Hippocampal formation (tissue), 2 donors: ENCODE measurements around the gene HIVEP3.

Source experiments
- DNase-seq, 2 donors: peaks; one replicate each; lab custom pipeline; 2025; lab: John Stamatoyannopoulos, UW

The HIVEP3 gene

DNA sequence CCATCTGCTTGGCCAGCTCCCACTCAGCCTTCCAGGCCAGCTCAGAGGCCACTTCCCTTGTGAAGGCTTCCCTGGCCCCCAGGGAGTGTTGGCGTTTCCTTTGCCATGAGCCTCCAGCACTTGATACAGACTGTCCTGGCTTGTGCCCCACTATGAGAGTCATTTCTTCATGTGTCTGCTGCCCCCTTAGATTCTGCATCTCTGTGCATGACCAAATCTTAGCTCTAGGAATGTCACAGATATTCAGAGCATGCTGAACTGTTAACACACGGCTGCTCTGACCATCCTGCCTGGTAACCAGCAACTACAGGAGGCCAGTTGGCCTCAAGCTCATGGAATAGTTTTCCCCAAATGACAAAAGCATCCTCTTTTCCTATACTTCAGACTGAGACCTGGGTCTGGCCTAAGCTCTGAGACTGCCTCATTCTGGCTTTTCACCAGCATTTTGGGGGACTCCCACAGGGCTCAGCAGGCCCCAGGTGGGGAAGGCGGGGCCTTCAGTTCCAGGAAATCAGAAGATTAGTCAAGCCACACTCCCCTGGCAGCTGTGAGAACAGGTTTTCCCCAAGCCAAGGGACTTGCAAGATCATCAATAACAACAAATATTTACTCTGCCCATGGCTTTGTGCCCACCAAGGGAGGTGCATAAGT, 251.6 kb downstream of the HIVEP3 start:
- no peak for DNase-seq

GRCh38 chr1:41665962-41666917, 252.5 kb downstream of the HIVEP3 start:
- no peak for DNase-seq

- DNase-seq, result no peak
Measured at GRCh38 chr1:41664861-41665640, 253.7 kb downstream of the HIVEP3 start.

GRCh38 chr1:41663671-41664400, 254.9 kb downstream of the HIVEP3 start:
- no peak for DNase-seq

DNA sequence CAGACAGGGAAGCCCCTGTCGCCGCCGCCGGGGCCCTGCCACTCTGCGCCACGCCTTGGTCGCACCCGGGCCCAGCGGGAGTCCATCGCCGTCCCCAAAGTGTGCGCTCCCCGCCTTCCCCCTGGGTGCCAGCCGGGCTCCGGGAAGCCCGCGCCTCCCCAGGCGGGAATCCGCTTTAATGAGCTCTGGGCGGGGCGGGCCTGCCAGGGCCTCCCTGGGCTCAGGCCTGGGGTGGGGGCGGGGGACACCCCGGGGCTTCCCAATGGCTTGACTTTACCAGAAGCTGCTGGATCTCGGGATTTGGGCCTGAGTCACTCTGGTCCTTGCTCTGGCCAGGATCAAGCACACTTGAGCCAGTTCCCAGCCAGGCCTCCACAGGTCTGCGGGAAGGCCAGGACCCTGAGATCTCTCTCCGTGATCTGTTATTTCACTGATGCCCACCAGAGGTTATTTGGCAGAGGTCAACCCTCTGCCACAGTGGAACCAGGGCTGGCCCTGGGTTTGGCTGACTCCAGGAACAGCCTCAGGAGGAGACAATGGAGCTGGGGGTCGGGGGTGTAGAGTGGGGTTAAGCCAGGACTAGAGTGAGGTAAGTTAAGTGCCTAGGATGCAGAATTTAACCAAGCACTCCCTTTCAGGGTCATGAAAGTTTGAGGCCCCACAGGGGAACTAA, 255.8 kb downstream of the HIVEP3 start:
- peak in 1 of 2 donors; percentile 29 for DNase-seq

DNA sequence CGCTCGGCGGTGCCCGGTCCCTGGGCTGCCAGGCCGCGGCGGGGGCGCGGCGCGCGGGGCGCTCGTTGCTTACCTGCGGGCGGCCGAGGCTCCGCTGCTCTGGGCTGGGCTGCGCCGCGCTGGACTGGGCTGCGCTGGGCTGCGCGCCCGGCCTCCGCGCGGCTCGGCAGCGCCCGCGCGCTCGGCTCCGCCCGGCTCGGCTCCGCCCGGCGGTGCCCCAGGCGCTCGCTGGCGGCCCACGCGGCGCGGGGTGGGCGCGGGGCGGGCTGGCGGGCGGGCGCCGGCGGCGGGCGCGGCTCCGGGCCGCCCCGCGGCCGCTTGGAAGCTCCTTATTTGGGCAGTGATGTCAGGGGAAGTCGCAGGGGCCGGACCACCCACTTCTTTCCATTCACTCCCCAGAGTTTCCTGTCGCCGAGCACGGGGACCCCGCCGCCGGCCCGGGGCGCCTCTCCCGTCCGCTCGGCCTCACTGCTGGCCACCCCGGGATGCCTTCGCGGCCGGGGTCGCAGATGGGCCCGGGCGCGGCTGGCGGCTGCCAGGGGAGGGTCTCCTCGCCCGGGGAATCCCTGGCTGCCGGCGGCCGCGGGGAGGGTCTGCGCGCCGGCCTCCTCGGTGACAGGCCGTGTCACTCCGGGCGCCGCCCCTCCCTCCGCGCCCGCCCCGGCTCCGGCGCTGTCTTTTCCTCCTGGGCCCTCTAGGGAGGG, 256.5 kb downstream of the HIVEP3 start:
- DNase-seq, result peak; percentile 42 to 44

DNA sequence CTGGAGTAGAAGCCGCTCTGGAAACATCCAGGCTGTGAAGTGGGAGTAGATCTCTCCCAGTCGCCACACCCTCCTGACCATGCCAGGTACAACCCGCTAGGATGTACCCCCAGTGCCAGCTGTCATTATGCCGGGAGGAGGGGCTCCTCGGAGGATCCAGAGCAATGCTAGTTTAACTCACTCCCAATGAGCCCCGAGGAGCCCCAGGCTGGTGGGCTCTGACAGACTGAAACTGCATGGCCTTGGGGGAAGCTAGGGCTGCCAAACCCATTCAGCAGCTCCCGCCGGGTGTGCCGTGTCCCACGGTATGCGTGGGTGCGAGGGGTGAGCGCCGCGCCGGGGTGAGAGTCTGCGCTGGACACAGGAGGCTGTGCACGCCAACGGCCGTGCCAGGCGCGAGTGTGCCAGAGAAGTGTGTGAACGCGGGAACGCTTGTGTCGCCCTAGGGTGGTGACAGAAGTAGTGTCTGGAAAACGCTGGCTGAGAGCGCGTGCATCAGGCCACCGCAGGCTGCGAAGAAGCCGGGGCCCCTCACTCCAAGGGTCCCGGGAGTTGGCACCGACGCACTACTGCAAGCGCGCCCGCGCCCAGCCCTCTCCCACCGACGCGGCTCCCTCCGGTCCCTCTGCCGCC, 257.2 kb downstream of the HIVEP3 start:
- DNase-seq, result no peak

- no peak for DNase-seq
Measured at GRCh38 chr1:41660570-41661427, 257.9 kb downstream of the HIVEP3 start.

- no peak for DNase-seq
Measured at GRCh38 chr1:41659903-41660302, 258.8 kb downstream of the HIVEP3 start.

DNA sequence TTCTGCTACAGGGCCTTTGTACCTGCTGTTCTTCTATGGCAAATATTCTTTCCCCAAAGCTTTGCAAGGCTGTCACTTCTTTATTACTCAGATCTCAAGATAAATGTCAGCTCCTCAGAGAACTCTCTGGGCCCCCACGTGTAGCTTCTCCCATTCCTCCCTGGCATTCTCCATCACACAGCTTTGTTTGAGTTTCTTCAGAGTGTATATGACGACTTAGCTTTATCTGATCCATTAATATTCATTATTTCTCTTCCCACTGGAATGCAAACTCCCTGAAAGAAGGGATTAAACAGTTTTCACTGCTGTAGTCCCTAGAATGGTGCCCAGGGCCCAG, 259.6 kb downstream of the HIVEP3 start:
- no peak for DNase-seq

GRCh38 chr1:41658431-41659158, 260.1 kb downstream of the HIVEP3 start:
- DNase-seq, result no peak

- DNase-seq, result no peak
Measured at GRCh38 chr1:41657679-41658295, 260.9 kb downstream of the HIVEP3 start.

GRCh38 chr1:41656825-41657500, 261.8 kb downstream of the HIVEP3 start:
- DNase-seq, result no peak

DNA sequence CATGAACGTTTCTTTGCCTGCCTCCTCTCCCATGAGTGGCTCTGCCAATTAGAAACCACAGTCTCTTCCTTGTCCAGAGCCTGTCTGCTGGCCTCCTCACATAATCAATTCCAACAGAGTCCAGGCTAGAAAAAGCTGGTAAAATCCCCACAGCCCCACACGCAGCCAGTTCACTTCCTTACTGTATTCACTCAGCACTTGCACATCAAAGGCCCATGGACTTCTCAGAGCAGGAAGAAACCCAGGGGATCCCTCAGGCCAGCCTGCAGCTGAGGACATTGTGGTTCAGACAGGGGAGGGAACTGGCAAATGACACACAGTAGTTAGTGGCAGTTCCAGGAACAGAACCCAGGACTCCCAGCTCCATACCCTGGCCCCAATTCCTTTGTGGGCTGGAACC, 262.7 kb downstream of the HIVEP3 start:
- no peak for DNase-seq

DNA sequence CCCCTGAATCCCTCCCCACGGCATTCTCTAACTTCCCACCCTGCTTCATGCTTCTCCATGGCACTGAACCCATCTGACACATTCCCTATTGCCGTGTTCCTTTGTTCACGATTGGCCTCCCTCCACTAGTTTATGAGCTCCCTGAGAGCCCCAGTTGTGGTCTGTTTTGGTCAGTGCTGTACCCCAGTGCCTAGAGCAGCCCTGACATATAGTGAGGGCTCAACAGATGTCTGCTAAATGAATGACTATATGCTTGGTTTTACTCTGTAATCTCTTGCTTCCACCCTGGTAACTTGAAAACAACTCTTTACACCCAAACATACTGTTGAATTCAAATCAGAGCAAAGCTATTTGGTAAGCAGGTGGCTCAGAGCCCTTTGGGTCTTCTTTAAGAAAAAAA, 263.1 kb downstream of the HIVEP3 start:
- DNase-seq, result no peak

DNA sequence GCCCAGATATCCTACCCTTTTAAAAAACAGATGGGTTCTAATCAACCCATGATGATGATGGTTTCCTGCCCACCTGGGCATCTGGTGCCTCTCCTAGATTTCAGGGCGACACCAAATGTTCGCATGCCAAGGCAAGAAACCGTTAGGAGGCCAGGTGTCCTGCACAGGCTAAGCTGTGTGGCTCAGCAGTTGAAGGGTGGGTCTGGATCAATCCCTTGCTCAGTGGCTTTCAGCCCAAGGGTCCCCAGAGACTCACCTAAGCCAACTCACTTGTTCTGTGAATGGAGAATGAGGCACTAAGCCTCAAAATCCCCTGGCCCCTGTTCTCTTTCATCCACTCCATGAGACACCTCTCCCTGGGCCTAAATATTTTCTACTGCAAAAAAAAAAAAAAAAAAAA, 265.1 kb downstream of the HIVEP3 start:
- DNase-seq, result no peak
